ENCODE measurements around the gene UBE2B.

The UBE2B gene

DNA sequence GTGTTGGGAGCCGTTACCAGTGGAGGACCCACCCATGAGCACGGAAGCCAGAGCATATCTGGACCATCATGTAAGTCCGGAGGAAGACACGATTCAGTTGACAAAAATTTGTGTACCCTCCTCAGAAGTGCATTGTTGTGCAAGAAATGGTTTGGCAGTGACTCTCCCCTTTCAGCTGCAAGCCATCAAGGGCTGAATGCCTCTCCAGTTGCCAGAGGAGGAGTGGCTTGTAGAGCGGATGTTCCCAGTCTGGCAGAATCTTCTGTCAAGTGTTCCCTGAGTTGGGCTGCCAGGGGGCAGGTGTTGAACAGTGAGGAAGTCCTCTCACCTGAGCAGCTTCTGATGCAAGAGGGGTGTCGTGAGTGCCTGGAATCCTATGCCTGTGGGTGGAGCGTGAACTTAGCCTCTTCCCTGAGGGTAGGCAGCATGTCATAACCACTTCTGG lies 67.9 kb downstream of the UBE2B start:
- H3K27ac ChIP-seq (replicated peaks) = no peak overlapping the region
- TF ChIP-seq, protein P1, sequence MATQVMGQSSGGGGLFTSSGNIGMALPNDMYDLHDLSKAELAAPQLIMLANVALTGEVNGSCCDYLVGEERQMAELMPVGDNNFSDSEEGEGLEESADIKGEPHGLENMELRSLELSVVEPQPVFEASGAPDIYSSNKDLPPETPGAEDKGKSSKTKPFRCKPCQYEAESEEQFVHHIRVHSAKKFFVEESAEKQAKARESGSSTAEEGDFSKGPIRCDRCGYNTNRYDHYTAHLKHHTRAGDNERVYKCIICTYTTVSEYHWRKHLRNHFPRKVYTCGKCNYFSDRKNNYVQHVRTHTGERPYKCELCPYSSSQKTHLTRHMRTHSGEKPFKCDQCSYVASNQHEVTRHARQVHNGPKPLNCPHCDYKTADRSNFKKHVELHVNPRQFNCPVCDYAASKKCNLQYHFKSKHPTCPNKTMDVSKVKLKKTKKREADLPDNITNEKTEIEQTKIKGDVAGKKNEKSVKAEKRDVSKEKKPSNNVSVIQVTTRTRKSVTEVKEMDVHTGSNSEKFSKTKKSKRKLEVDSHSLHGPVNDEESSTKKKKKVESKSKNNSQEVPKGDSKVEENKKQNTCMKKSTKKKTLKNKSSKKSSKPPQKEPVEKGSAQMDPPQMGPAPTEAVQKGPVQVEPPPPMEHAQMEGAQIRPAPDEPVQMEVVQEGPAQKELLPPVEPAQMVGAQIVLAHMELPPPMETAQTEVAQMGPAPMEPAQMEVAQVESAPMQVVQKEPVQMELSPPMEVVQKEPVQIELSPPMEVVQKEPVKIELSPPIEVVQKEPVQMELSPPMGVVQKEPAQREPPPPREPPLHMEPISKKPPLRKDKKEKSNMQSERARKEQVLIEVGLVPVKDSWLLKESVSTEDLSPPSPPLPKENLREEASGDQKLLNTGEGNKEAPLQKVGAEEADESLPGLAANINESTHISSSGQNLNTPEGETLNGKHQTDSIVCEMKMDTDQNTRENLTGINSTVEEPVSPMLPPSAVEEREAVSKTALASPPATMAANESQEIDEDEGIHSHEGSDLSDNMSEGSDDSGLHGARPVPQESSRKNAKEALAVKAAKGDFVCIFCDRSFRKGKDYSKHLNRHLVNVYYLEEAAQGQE (IDR thresholded peaks at IDR 0.05; ENCODE audit: insufficient replicate concordance, low read depth) = no peak
- TF ChIP-seq POLR2AphosphoS5 (IDR thresholded peaks at IDR 0.05; ENCODE audit: low read depth) (no peak), SPI1 (IDR thresholded peaks at IDR 0.05; ENCODE audit: borderline replicate concordance, low read depth) (no peak), GABPA (IDR thresholded peaks at IDR 0.05; ENCODE audit: low read depth) (no peak)
- TF ChIP-seq, protein P2, sequence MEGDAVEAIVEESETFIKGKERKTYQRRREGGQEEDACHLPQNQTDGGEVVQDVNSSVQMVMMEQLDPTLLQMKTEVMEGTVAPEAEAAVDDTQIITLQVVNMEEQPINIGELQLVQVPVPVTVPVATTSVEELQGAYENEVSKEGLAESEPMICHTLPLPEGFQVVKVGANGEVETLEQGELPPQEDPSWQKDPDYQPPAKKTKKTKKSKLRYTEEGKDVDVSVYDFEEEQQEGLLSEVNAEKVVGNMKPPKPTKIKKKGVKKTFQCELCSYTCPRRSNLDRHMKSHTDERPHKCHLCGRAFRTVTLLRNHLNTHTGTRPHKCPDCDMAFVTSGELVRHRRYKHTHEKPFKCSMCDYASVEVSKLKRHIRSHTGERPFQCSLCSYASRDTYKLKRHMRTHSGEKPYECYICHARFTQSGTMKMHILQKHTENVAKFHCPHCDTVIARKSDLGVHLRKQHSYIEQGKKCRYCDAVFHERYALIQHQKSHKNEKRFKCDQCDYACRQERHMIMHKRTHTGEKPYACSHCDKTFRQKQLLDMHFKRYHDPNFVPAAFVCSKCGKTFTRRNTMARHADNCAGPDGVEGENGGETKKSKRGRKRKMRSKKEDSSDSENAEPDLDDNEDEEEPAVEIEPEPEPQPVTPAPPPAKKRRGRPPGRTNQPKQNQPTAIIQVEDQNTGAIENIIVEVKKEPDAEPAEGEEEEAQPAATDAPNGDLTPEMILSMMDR (IDR thresholded peaks at IDR 0.05; ENCODE audit: insufficient read depth, low read length) = no peak
- H3K27me3 ChIP-seq (ENCODE audit: insufficient read depth, poor library complexity, severe bottlenecking) = no peaks in the 10 kb centered on the region
- DNase-seq (ENCODE audit: low read depth in 1 of 2, low spot score in 1 of 2) = no peak
- H3K4me3 ChIP-seq (replicated peaks; ENCODE audit: insufficient read depth, low read length) = no peak overlapping the region

DNA sequence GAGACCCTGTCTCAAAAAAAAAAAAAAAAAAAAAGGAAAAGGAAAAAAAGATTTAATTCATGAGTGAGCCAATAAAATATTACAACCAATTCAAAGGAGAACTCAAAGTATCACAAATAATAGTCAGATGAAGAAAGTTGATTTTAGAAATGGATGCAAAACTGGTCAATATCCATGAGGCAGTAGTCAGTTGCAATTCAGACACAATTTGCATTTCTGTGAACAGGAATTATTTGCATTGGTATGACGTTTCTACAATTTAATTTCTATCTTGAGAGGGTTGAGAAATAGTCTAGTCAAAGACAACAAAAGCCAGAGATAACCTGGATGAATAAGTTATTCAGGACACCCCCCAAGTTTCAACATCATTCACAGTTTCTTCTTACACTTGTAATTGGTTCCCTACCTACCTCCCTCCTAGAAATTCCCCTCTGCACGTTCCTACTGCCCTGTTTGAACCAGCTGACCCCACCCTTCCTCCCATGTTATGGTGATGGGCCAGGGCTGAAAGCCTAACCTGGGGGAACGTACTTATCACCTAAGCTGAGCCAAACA lies 68.9 kb downstream of the UBE2B start:
- Histone ChIP-seq H3K4me3 (replicated peaks; ENCODE audit: insufficient read depth, low read length) (no peak overlapping the region), H3K27ac (replicated peaks) (no peak overlapping the region), H3K27me3 (ENCODE audit: insufficient read depth, poor library complexity, severe bottlenecking) (no peaks in the 10 kb centered on the region)
- TF ChIP-seq GABPA (IDR thresholded peaks at IDR 0.05; ENCODE audit: low read depth) (no peak), POLR2AphosphoS5 (IDR thresholded peaks at IDR 0.05; ENCODE audit: low read depth) (no peak), SPI1 (IDR thresholded peaks at IDR 0.05; ENCODE audit: borderline replicate concordance, low read depth) (no peak)
- TF ChIP-seq, protein P1 (IDR thresholded peaks at IDR 0.05; ENCODE audit: insufficient replicate concordance, low read depth) = no peak
- TF ChIP-seq, protein P2 (IDR thresholded peaks at IDR 0.05; ENCODE audit: insufficient read depth, low read length) = no peak
- no peak for DNase-seq (ENCODE audit: low read depth in 1 of 2, low spot score in 1 of 2)
